Suprapubic skin (tissue), 4 donors: ENCODE data around the gene CAMK2N2. TPM values are rescaled to one million over a fixed set of nuclear protein-coding genes. Genes with fewer than 3 reads are reported as not detected.
A peak's percentile ranks its signal among the peaks of the same experiment; 100 is the strongest.

Experiments used
- DNase-seq, 2 donors: peaks; one replicate each; pipeline ENCODE4 v3.0.0-alpha.2; 2019; ENCODE audit warnings: low spot score in 2 of 2
- H3K27ac ChIP-seq: fragments of 200-600 bp; sonication (generic); one replicate; pipeline ENCODE4 v1.5.1; 2019
- H3K27me3 ChIP-seq: fragments of 200-600 bp; sonication (generic); one replicate; pipeline ENCODE4 v1.5.1; 2019
- H3K36me3 ChIP-seq: fragments of 200-600 bp; sonication (generic); one replicate; pipeline ENCODE4 v1.5.1; 2019
- H3K4me1 ChIP-seq: fragments of 200-600 bp; sonication (generic); one replicate; pipeline ENCODE4 v1.5.1; 2019
- H3K4me3 ChIP-seq: fragments of 200-600 bp; sonication (generic); one replicate; pipeline ENCODE4 v1.5.1; 2019; ENCODE audit warnings: mild to moderate bottlenecking
- H3K9me3 ChIP-seq: fragments of 200-600 bp; sonication (generic); one replicate; pipeline ENCODE4 v1.5.1; 2019
- CTCF ChIP-seq, 2 donors: fragments of 200-600 bp in 1 of 2; fragments of 450-650 bp in 1 of 2; sonication (generic) in 1 of 2; IDR thresholded peaks; one replicate each; pipeline ENCODE4 v1.5.1; 2016 to 2019; ENCODE audit warnings: antibody characterized with exemption in 2 of 2, mild to moderate bottlenecking in 1 of 2, moderate library complexity in 1 of 2
- EP300 ChIP-seq: sonication (generic); formaldehyde crosslinking; IDR thresholded peaks from one replicate; pipeline ENCODE4 v1.6.1; 2017; ENCODE audit warnings: antibody characterized with exemption
- POLR2A ChIP-seq, 2 donors: fragments of 450-650 bp; IDR thresholded peaks; one replicate each; pipeline ENCODE4 v1.6.1; 2017; ENCODE audit warnings: antibody characterized with exemption in 2 of 2, mild to moderate bottlenecking in 2 of 2, moderate library complexity in 2 of 2
- POLR2AphosphoS5 ChIP-seq, 3 donors: sonication (generic); formaldehyde crosslinking; IDR thresholded peaks; one replicate each; pipeline ENCODE4 v1.6.1; 2017; ENCODE audit warnings: antibody characterized with exemption in 3 of 3
- WGBS: methylation state at CpG from one replicate; pipeline ENCODE4 v1.1.5; 2018; 5-methylcytosine and 5-hydroxymethylcytosine counted together
- total RNA-seq, 4 donors: library from RNA; depleted of rRNA; stranded (reverse); fragments of >200 nt; gene quantifications; one replicate each; pipeline ENCODE4 v1.1.0, GENCODE V29; 2016

Gene CAMK2N2
- total RNA-seq, 4 donors from 2014 or later, result not detected

- 52% methylated on average over 2 of the region's 2 CpGs for WGBS
- no peak for TF ChIP-seq POLR2AphosphoS5 (IDR thresholded peaks at IDR 0.05)
- peak in 1 of 2 donors; percentile 85 for TF ChIP-seq CTCF (IDR thresholded peaks at IDR 0.05)
- no peak overlapping the region for H3K4me3 ChIP-seq
- no peaks in the 10 kb centered on the region for H3K36me3 ChIP-seq
- no peaks in the 10 kb centered on the region for H3K9me3 ChIP-seq
- DNase-seq, result peak in 1 of 2 donors; percentile 44
- peaks cover 25% of the 10 kb centered on the region for H3K4me1 ChIP-seq
- H3K27me3 ChIP-seq, result peaks cover 43% of the 10 kb centered on the region
- H3K27ac ChIP-seq, result no peak overlapping the region
Observed at GRCh38 chr3:184227481-184227935, 33.8 kb downstream of the CAMK2N2 start.

- no peaks in the 10 kb centered on the region for H3K9me3 ChIP-seq
- no peak overlapping the region for H3K27ac ChIP-seq
- peaks cover 16% of the 10 kb centered on the region for H3K27me3 ChIP-seq
- TF ChIP-seq POLR2AphosphoS5 (IDR thresholded peaks at IDR 0.05) (no peak), POLR2A (IDR thresholded peaks at IDR 0.05) (no peak), CTCF (IDR thresholded peaks at IDR 0.05) (no peak), EP300 (no peak)
- 78% methylated on average over 3 of the region's 3 CpGs for WGBS
- peaks cover 1% of the 10 kb centered on the region for H3K4me1 ChIP-seq
- DNase-seq, result no peak
- no peaks in the 10 kb centered on the region for H3K36me3 ChIP-seq
- no peak overlapping the region for H3K4me3 ChIP-seq
Observed at GRCh38 chr3:184223946-184224345, 37.4 kb downstream of the CAMK2N2 start.

- Histone ChIP-seq H3K9me3 (no peaks in the 10 kb centered on the region), H3K4me1 (no peaks in the 10 kb centered on the region), H3K4me3 (no peak overlapping the region), H3K27me3 (peaks cover 9% of the 10 kb centered on the region), H3K27ac (no peak overlapping the region), H3K36me3 (no peaks in the 10 kb centered on the region)
- DNase-seq, result no peak
- TF ChIP-seq POLR2AphosphoS5 (IDR thresholded peaks at IDR 0.05) (no peak), EP300 (no peak), POLR2A (IDR thresholded peaks at IDR 0.05) (no peak), CTCF (IDR thresholded peaks at IDR 0.05) (no peak)
- 75% methylated on average over 3 of the region's 3 CpGs for WGBS
Observed at GRCh38 chr3:184222521-184222920, 38.8 kb downstream of the CAMK2N2 start.

- peaks cover 9% of the 10 kb centered on the region for H3K27me3 ChIP-seq
- WGBS, result 54% methylated on average over 4 of the region's 4 CpGs
- no peak for DNase-seq
- H3K9me3 ChIP-seq, result no peaks in the 10 kb centered on the region
- H3K36me3 ChIP-seq, result no peaks in the 10 kb centered on the region
- TF ChIP-seq CTCF (IDR thresholded peaks at IDR 0.05) (no peak), EP300 (no peak), POLR2AphosphoS5 (IDR thresholded peaks at IDR 0.05) (no peak), POLR2A (IDR thresholded peaks at IDR 0.05) (no peak)
- H3K4me3 ChIP-seq, result no peak overlapping the region
- no peaks in the 10 kb centered on the region for H3K4me1 ChIP-seq
- H3K27ac ChIP-seq, result no peak overlapping the region
Observed at GRCh38 chr3:184218814-184219213, 42.5 kb downstream of the CAMK2N2 start.

- peaks cover 7% of the 10 kb centered on the region for H3K27me3 ChIP-seq
- TF ChIP-seq POLR2A (IDR thresholded peaks at IDR 0.05) (no peak), CTCF (IDR thresholded peaks at IDR 0.05) (no peak), POLR2AphosphoS5 (IDR thresholded peaks at IDR 0.05) (no peak), EP300 (no peak)
Observed at GRCh38 chr3:184211718-184212117, 49.6 kb downstream of the CAMK2N2 start.

More at GRCh38 chr3:184211718-184212117, 49.6 kb downstream of the CAMK2N2 start:
- Histone ChIP-seq H3K9me3 (no peaks in the 10 kb centered on the region), H3K27ac (no peak overlapping the region), H3K36me3 (no peaks in the 10 kb centered on the region), H3K4me1 (no peaks in the 10 kb centered on the region), H3K4me3 (no peak overlapping the region)
- DNase-seq, result no peak
- WGBS, result 68% methylated on average over 5 of the region's 5 CpGs
